HepG2 (cell line): ENCODE results near the gene GALR3. TPM values are rescaled to one million over a fixed set of nuclear protein-coding genes. Genes with fewer than 3 reads are reported as not detected.

Experiments
- AFF4 ChIP-seq: sonication (generic); formaldehyde crosslinking; IDR thresholded peaks from 2 replicates; pipeline ENCODE4 v1.4.0; 2020; ENCODE audit warnings: missing genetic modification reagents
- ETS1 ChIP-seq: sonication (generic); formaldehyde crosslinking; IDR thresholded peaks from 2 replicates; pipeline ENCODE4 v1.4.0; 2020; ENCODE audit warnings: missing genetic modification reagents
- FOXC1 ChIP-seq: sonication (generic); formaldehyde crosslinking; IDR thresholded peaks from 2 replicates; pipeline ENCODE4 v1.8.0; 2022; ENCODE audit warnings: mild to moderate bottlenecking, missing genetic modification reagents, borderline replicate concordance
- FOXJ3 ChIP-seq: sonication (generic); formaldehyde crosslinking; IDR thresholded peaks from 2 replicates; pipeline ENCODE4 v1.4.0; 2020; ENCODE audit warnings: missing genetic modification reagents, mild to moderate bottlenecking, borderline replicate concordance
- KDM2A ChIP-seq: sonication (generic); formaldehyde crosslinking; IDR thresholded peaks from 2 replicates; pipeline ENCODE4 v1.4.0; 2020; ENCODE audit warnings: low read depth, missing genetic modification reagents, borderline replicate concordance
- LCORL ChIP-seq, 2 experiments: fragments of 450-650 bp in 1 of 2; sonication (generic) in 1 of 2; formaldehyde crosslinking in 1 of 2; IDR thresholded peaks; 2 replicates each; pipeline versions ENCODE4 v1.5.0 to v1.6.1; 2017 to 2020; ENCODE audit warnings: antibody characterized with exemption in 1 of 2, missing genetic modification reagents in 1 of 2
- MYC ChIP-seq: sonication (generic); formaldehyde crosslinking; IDR thresholded peaks from 2 replicates; pipeline ENCODE4 v1.9.0; 2021; ENCODE audit warnings: missing genetic modification reagents, borderline replicate concordance
- NONO ChIP-seq, 2 experiments: fragments of 450-650 bp in 1 of 2; sonication (generic) in 1 of 2; formaldehyde crosslinking in 1 of 2; IDR thresholded peaks in 1 of 2; conservative IDR thresholded peaks in 1 of 2; 2 replicates each; pipeline versions ENCODE4 v1.6.1 to v1.8.0; 2017 to 2022; ENCODE audit warnings: mild to moderate bottlenecking in 1 of 2, missing genetic modification reagents in 1 of 2, moderate library complexity in 1 of 2
- STAT5B ChIP-seq: sonication (generic); formaldehyde crosslinking; IDR thresholded peaks from 2 replicates; pipeline ENCODE4 v1.4.0; 2020; ENCODE audit warnings: missing genetic modification reagents
- TFE3 ChIP-seq: IDR thresholded peaks from 2 replicates; pipeline ENCODE4 v1.6.1; 2016
- THAP11 ChIP-seq: IDR thresholded peaks from 2 replicates; pipeline ENCODE4 v1.6.1; 2016; ENCODE audit warnings: missing biosample characterization, missing genetic modification reagents
- ZFY ChIP-seq: sonication (generic); formaldehyde crosslinking; IDR thresholded peaks from 2 replicates; pipeline ENCODE4 v1.4.0; 2020; ENCODE audit warnings: missing genetic modification reagents
- ZNF44 ChIP-seq: sonication (generic); formaldehyde crosslinking; IDR thresholded peaks from 2 replicates; pipeline ENCODE4 v1.5.1; 2020; ENCODE audit warnings: mild to moderate bottlenecking, missing genetic modification reagents
- ZNF563 ChIP-seq: sonication (generic); formaldehyde crosslinking; IDR thresholded peaks from 2 replicates; pipeline ENCODE4 v1.8.0; 2022; ENCODE audit warnings: mild to moderate bottlenecking, moderate library complexity, missing genetic modification reagents
- ZNF629 ChIP-seq: sonication (generic); formaldehyde crosslinking; conservative IDR thresholded peaks from 2 replicates; pipeline ENCODE4 v1.5.0; 2020; ENCODE audit warnings: missing genetic modification reagents
- ZNF770 ChIP-seq: sonication (generic); formaldehyde crosslinking; IDR thresholded peaks from 2 replicates; pipeline ENCODE4 v1.5.0; 2020; ENCODE audit warnings: mild to moderate bottlenecking, missing genetic modification reagents
- polyA plus RNA-seq, 8 experiments: library from polyadenylated mRNA; depleted of rRNA in 3 of 8; stranded (reverse) in 7 of 8; unstranded in 1 of 8; fragments of >200 nt; fragmentation: Illumina TruSeq in 4 of 8; extraction: Trizol in 4 of 8; gene quantifications; 2 replicates each; pipeline versions ENCODE4 v1.2.1 to v1.2.3, GENCODE V29; 2011 to 2016; ENCODE audit warnings: low read depth in 4 of 8, missing spikeins in 1 of 8, mixed read lengths in 1 of 8; ENCODE audit not compliant: insufficient read depth in 1 of 8
- total RNA-seq, 5 experiments: library from RNA; depleted of rRNA; stranded (reverse); fragments of >200 nt; fragmentation: Illumina TruSeq; extraction: Trizol; gene quantifications; 2 replicates each; pipeline ENCODE4 v1.2.3, GENCODE V29; 2016; ENCODE audit warnings: low read depth in 1 of 5
- TF ChIP-seq, protein P1 (sequence below): sonication (generic); formaldehyde crosslinking; IDR thresholded peaks from 2 replicates; pipeline ENCODE4 v1.4.0; 2020; ENCODE audit warnings: mild to moderate bottlenecking, missing genetic modification reagents

The GALR3 gene
- total and polyA plus RNA-seq, 2 of the 13 experiments (the other 11 are each of a cell fraction or from before 2014, with no cell fraction given): 0.13 TPM; not detected in 1

- TF ChIP-seq FOXC1 (CRISPR knock-in tag): peak; percentile 63; the same call in 1 of the 2 replicates
- no peak for TF ChIP-seq STAT5B
- TF ChIP-seq FOXJ3 (CRISPR knock-in tag): peak; percentile 68; the same call in 1 of the 2 replicates
- peak; percentile 37; the same call in 1 of the 2 replicates for TF ChIP-seq MYC (CRISPR knock-in tag)
- peak; percentile 25 for TF ChIP-seq ZNF563 (CRISPR knock-in tag)
- TF ChIP-seq NONO (IDR thresholded peaks at IDR 0.05): no peak
- TF ChIP-seq NONO (CRISPR knock-in tag; conservative IDR thresholded peaks at IDR 0.05): peak; percentile 16; the same call in 1 of the 2 replicates
- TF ChIP-seq ZNF770: peak; percentile 89
- no peak for TF ChIP-seq LCORL (IDR thresholded peaks at IDR 0.05)
- TF ChIP-seq LCORL (CRISPR knock-in tag; IDR thresholded peaks at IDR 0.05): no peak; the same call in none of the 2 replicates
- TF ChIP-seq TFE3 (CRISPR knock-in tag): no peak
- peak; percentile 55 for TF ChIP-seq KDM2A (CRISPR knock-in tag)
- no peak for TF ChIP-seq AFF4 (CRISPR knock-in tag)
- TF ChIP-seq ETS1 (CRISPR knock-in tag): no peak
- peak; percentile 60 for TF ChIP-seq ZNF629 (CRISPR knock-in tag)
- TF ChIP-seq ZNF44 (CRISPR knock-in tag): no peak
- TF ChIP-seq, protein P1, sequence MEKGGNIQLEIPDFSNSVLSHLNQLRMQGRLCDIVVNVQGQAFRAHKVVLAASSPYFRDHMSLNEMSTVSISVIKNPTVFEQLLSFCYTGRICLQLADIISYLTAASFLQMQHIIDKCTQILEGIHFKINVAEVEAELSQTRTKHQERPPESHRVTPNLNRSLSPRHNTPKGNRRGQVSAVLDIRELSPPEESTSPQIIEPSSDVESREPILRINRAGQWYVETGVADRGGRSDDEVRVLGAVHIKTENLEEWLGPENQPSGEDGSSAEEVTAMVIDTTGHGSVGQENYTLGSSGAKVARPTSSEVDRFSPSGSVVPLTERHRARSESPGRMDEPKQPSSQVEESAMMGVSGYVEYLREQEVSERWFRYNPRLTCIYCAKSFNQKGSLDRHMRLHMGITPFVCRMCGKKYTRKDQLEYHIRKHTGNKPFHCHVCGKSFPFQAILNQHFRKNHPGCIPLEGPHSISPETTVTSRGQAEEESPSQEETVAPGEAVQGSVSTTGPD (CRISPR knock-in tag): 0 out of 2 replicates have a peak, but pooled peaks have one; percentile 13
- peak; percentile 46 for TF ChIP-seq ZFY
- peak; percentile 97 for TF ChIP-seq THAP11 (CRISPR knock-in tag)
These were observed 20.6 kb upstream of the GALR3 start (continued) for GRCh38 chr22:37802310-37803194.
